ENCODE data around the gene IL23A. TPM values are rescaled to one million over a fixed set of nuclear protein-coding genes. Genes with fewer than 3 reads are reported as not detected.

The IL23A gene
- total RNA-seq, 3 donors from 2014 or later, result 0.88 TPM; not detected in 2

- TF ChIP-seq CTCF (IDR thresholded peaks at IDR 0.05) (no peak), POLR2AphosphoS5 (IDR thresholded peaks at IDR 0.05) (no peak), POLR2A (IDR thresholded peaks at IDR 0.05) (no peak)
- intact Hi-C loops (cut with DNase I; ENCODE audit: low total_unique reads), result no loop called here
- no peaks in the 10 kb centered on the region for H3K4me1 ChIP-seq
Measured at GRCh38 chr12:56351325-56351724, 12.6 kb downstream of the IL23A start.

GRCh38 chr12:56358836-56359532 is 20.3 kb downstream of the IL23A start:
- intact Hi-C loops (cut with DNase I; ENCODE audit: low total_unique reads), result no loop called here
- TF ChIP-seq POLR2AphosphoS5 (IDR thresholded peaks at IDR 0.05) (peak in 1 of 3 donors; percentile 51), POLR2A (IDR thresholded peaks at IDR 0.05) (no peak)
- H3K4me3 ChIP-seq, result peak overlapping the region; percentile 78 to 95 (median 87)
- no peaks in the 10 kb centered on the region for H3K4me1 ChIP-seq
- H3K36me3 ChIP-seq, result peaks cover 8% of the 10 kb centered on the region
- peak in 1 of 2 donors; percentile 51 for DNase-seq (ENCODE audit: low spot score in 2 of 2)
- H3K27me3 ChIP-seq, result no peaks in the 10 kb centered on the region
- H3K9me3 ChIP-seq, result no peaks in the 10 kb centered on the region
- H3K27ac ChIP-seq, result peak overlapping the region; percentile 98 to 99

More at GRCh38 chr12:56351325-56351724, 12.6 kb downstream of the IL23A start:
- Histone ChIP-seq H3K27ac (no peak overlapping the region), H3K36me3 (peaks cover 17% of the 10 kb centered on the region), H3K27me3 (no peaks in the 10 kb centered on the region), H3K4me3 (no peak overlapping the region), H3K9me3 (no peaks in the 10 kb centered on the region)
- DNase-seq (ENCODE audit: low spot score in 2 of 2), result no peak

- no peaks in the 10 kb centered on the region for H3K9me3 ChIP-seq
- peak; percentile 99 to 100 for DNase-seq (ENCODE audit: low spot score in 2 of 2)
Measured at GRCh38 chr12:56359851-56360767, 21.4 kb downstream of the IL23A start, which contains the start of gene STAT2. Gene STAT2 (minus strand): TSS chr12:56360107. CDS start chr12:56356571, 3,536 bp downstream.

GRCh38 chr12:56361487-56362129 is 22.9 kb downstream of the IL23A start:
- H3K4me3 ChIP-seq, result no peak overlapping the region
- intact Hi-C loops (cut with DNase I; ENCODE audit: low total_unique reads), result no loop called here

More at GRCh38 chr12:56359851-56360767, 21.4 kb downstream of the IL23A start, which contains the start of gene STAT2:
- peak within 1 kb of the TSS; percentile 78 to 95 (median 87) for H3K4me3 ChIP-seq
- H3K4me1 ChIP-seq, result no peaks in the 10 kb centered on the region
- intact Hi-C loops (cut with DNase I; ENCODE audit: low total_unique reads), result no loop called here
- peak within 1 kb of the TSS; percentile 98 to 99 for H3K27ac ChIP-seq
- peaks cover 8% of the 10 kb centered on the region for H3K36me3 ChIP-seq
- no peaks in the 10 kb centered on the region for H3K27me3 ChIP-seq
- TF ChIP-seq CTCF (IDR thresholded peaks at IDR 0.05) (no peak), POLR2A (IDR thresholded peaks at IDR 0.05) (peak; percentile 78), POLR2AphosphoS5 (IDR thresholded peaks at IDR 0.05) (peak; percentile 76 to 83 (median 80))

More at GRCh38 chr12:56361487-56362129, 22.9 kb downstream of the IL23A start:
- Histone ChIP-seq H3K9me3 (no peaks in the 10 kb centered on the region), H3K4me1 (no peaks in the 10 kb centered on the region), H3K27ac (no peak overlapping the region), H3K36me3 (no peaks in the 10 kb centered on the region), H3K27me3 (no peaks in the 10 kb centered on the region)
- no peak for DNase-seq (ENCODE audit: low spot score in 2 of 2)
- no peak for TF ChIP-seq POLR2AphosphoS5 (IDR thresholded peaks at IDR 0.05)
- no peak for TF ChIP-seq POLR2A (IDR thresholded peaks at IDR 0.05)
- no peak for TF ChIP-seq CTCF (IDR thresholded peaks at IDR 0.05)
